Breast epithelium (tissue), 3 donors: ENCODE results near the gene EVC.

Experiments used
- CTCF ChIP-seq, 3 donors: fragments of 450-650 bp; IDR thresholded peaks; one replicate each; pipeline ENCODE4 v1.5.1; 2016 to 2017; ENCODE audit warnings: antibody characterized with exemption in 3 of 3, mild to moderate bottlenecking in 3 of 3, moderate library complexity in 3 of 3
- POLR2AphosphoS5 ChIP-seq, 3 donors: sonication (generic); formaldehyde crosslinking; IDR thresholded peaks; one replicate each; pipeline ENCODE4 v1.6.1; 2017; ENCODE audit warnings: antibody characterized with exemption in 3 of 3

GRCh38 chr4:5730993-5731990, 20.3 kb downstream of the EVC start:
- TF ChIP-seq CTCF (IDR thresholded peaks at IDR 0.05) (no peak), POLR2AphosphoS5 (IDR thresholded peaks at IDR 0.05) (no peak)
